NCI-H2107 (cell line): ENCODE measurements around the gene SWAP70.
A peak's percentile ranks its signal among the peaks of the same experiment; 100 is the strongest.

Source experiments
- DNase-seq: peaks from one replicate; lab custom pipeline; 2025; lab: John Stamatoyannopoulos, UW

Gene SWAP70

GRCh38 chr11:9651899-9652748 is 11.8 kb upstream of the SWAP70 start:
- DNase-seq = no peak

GRCh38 chr11:9653871-9654270 is 10.0 kb upstream of the SWAP70 start:
- DNase-seq = no peak

- DNase-seq = no peak
These were observed 7.0 kb upstream of the SWAP70 start for GRCh38 chr11:9656864-9657263.

DNA sequence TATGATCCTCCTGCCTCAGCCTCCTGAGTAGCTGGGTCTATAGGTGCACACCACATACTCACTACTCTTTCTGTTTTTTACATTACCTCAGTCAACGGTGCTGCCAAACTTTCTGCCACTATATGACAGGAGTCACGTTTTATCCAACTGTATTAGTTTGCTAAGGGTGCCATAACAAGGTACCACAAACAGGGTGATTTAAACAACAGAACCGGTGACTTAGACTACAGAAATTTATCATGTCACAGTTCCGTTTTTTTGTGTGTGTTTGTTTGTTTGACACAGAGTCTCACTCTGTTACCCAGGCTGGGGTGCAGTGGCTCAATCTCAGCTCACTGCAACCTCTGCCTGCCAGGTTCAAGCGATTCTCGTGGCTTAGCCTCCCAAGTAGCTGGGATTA is 6.3 kb upstream of the SWAP70 start:
- no peak for DNase-seq

DNA sequence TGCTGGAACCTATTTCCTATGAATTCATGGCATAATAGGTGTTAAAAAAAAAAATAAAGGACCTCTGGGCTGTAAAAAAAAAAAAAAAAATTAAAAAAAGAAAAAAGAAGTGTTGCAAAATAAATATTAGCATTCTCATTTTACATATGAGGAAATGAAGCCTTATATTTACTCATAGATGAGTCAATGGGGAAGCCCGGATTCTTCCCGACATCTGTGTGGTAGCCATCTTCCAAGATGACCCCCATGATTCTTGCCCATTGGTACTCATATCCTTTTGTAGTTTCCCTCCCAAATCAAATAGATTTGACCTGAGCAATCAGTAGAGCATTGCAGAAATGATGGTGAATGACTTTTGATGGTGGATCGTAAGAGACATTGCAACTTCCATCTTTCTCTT is 3.0 kb upstream of the SWAP70 start:
- DNase-seq = no peak

DNA sequence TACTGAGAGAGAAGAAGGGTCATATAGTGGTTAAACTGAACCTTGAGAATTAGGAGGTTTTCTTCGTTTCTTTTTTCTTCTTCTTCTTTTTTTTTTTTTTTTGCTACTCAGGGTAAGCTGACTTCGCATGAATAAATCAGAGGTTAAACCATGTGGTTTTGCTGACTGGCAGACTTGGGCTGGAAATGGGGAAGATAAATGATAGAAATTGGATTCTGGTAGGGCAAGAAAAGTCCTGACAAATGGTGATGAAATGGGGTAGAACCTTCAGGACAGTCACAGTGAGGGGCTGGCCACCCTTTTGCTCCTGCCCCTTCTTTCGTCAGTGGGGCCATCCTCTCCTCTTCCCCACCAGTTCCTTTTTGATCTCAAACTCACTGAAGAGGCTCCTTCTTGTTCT is 1.6 kb upstream of the SWAP70 start:
- DNase-seq = no peak

GRCh38 chr11:9664276-9665171 is 647 bp downstream of the SWAP70 start:
- peak; percentile 9 for DNase-seq

GRCh38 chr11:9665749-9666148 is 1.9 kb downstream of the SWAP70 start:
- no peak for DNase-seq

DNA sequence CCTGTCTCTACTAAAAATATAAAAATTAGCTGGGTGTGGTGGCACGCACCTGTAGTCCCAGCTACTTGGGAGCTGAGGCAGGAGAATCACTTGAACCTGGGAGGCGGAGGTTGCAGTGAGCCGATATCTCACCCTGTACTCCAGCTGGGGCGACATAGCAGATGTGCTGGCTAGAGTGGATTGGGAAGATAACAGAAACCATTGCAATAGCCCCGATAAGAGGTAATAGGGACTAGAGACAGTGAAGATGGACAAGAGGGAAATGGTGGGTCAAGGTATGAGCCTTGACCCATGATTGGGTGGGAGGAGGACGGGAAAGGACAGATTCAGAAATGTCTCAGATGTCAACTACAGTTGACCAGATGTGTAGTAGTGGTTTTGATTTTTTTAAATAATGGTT is 6.1 kb downstream of the SWAP70 start:
- DNase-seq = no peak

DNA sequence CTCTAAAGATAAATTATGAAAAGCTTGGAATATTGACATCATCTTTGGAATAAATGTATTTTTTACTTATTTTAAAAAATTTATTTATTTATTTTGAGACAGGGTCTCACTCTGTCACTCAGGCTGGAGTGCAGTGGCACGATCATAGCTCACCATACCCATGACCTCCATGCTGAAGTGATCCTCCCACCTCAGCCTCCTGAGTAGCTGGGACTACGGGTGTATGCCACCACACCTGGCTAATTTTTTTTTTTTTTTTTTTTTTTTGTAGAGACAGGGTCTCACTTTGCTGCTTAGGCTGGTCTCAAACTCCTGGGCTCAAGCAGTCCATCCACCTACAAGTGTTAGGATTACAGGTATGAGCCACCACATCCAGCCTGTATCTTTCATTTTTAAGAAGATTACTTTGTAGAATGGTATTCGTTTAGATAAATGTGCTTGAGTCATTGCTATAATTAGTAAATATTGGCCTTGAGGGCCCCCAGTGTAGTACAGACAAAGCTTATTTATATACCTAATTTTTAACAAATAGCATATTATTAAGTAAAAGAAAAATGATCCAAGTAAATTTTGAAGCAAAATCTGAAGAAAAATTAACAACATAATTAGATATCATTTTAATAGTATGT is 8.5 kb downstream of the SWAP70 start:
- DNase-seq = no peak

DNA sequence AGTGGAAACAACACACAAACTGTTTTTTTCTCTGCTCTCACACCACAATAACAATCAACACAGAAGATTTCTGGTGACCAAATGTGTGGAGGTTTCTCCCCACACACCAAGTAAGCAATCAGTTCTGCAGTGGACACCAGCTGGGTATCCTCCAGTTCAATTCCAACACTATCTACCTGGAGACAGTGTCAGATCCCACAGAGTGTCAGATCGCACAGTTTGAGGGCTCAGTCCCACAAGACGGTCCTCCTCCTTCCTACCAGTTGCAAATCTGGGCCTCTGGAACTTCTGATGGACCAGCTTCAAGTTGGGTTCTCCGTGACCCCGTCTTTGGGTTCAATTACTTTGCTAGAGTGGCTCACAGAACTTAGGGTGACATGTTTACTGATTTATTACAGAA is 9.0 kb downstream of the SWAP70 start:
- DNase-seq = no peak

DNA sequence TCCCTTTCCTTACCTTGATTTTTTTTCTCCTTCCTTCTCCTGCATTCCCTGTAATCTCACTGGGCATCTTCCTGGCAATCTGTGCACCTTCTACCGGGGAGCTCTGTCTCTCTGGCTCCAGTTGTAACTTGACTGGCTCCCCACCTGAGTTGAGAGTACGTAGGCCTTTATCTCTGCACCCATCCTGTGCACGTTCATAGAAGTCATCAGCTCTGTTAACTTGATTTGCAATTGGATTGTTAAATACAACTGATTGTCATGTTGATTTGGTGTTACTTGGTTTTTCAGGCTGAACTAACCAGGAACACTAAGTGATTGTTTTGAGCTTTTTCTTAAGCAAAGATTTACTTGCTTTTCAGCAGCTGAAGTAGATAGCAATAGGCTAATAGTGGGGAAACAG is 11.8 kb downstream of the SWAP70 start:
- no peak for DNase-seq

DNA sequence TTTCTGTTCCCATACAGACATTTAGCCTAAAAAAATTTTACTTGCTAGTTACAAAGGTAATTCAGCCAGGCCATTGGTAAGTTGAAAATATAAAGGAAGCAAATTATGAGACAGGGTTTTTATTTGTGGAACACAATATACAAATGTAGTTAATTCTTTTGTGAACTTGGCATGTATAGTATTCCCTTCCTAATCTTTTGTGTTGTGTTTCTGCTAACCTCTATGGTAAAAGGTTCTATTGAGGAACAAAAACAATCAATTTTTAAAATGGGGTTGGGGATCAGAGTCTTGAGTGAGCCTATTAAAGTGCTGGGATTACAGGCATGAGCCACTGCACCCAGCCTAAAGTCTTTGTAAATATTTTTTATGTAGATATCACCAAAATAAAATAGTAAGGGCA is 14.1 kb downstream of the SWAP70 start:
- no peak for DNase-seq

DNA sequence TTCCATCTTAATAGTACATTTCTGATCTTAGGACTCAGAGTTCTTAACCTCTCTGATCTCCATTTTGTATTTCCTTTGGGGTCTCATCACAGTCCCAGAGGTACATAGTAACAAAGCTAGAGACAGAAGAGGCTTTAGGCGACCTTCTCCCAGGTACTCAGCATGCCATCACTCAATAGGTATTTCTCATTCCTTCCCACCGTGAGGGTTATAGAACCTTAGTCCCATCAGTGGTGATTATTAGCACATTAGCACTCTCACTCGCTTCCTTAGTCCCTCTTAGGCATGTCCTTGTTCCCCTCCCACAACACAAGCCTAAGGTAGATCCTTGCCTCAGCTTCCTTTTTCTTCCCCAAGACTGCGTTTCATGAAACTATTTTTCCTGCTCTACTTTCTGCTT is 14.7 kb downstream of the SWAP70 start:
- DNase-seq = no peak

GRCh38 chr11:9680028-9680427 is 16.2 kb downstream of the SWAP70 start:
- DNase-seq = no peak

DNA sequence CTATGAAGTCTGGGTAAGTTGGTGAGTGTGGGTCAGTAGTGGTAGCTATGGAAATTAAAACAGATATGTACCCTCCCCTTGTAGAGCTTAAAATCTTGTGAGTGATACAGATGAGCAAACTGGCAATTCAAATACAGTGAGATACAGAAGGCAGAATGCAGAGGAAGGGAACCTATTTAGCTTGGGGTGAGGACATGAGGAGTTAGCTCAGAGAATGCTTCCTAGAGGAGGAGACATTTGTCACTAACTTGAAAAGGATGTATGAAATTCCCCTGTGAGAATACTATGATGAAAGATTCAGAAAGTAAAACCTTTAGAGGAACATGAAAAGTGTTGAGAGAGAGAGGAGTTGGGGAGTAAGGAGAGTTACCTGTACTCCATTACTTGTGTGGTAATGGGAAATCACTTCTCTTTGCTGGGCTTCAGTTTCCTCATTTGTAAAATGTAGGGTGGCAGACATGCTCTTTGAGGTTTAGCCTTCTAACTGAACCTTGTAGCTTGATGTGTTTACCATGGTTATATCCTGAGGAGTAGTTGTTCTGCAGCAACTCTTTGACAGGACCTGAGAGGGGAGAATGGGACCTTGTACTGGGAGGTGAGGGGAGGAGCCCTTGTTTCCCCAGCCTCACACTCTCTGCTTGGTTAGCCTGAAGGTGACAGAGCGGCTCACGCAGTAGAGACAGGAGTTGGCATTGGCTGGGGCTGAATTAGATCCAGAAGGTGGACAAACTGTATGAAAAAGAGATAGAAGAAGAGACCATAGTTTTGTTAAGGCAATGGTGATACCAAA is 17.9 kb downstream of the SWAP70 start:
- no peak for DNase-seq

DNA sequence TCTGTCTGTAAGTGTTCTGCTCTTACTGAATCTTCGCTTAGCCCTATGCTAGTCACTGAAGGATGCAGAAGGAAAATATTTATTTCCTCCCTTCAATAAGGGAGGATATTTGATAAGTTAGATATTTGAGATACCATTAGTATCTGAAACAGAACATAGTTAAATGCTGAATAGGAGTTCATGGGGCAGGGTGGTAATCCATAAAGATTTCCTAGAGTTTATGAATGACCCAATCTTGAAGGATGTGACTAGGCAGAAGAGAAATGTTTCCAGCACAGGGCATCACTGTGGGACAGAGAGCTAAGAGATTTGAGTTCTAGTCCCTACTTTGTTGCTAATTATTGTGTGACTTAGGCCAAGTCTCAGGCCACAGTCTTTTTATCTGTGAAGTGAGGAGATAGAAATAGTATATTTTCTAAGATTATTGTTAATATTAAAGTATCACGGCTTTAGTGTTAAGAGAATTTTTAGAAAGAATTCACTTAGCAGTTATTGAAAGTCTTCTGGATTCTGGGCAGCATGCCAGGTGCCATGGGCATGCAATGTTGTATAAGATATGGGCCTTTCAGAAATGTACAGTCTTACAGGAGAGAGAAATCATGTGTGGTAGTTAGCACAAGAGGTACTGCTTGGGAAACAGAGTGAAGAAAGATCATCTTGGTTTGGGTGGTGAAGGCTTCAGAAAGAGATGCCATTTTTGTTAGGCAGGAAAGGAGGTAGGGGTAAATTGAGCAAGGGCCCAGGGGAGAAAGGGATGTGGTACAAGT is 24.0 kb downstream of the SWAP70 start:
- DNase-seq = no peak

DNA sequence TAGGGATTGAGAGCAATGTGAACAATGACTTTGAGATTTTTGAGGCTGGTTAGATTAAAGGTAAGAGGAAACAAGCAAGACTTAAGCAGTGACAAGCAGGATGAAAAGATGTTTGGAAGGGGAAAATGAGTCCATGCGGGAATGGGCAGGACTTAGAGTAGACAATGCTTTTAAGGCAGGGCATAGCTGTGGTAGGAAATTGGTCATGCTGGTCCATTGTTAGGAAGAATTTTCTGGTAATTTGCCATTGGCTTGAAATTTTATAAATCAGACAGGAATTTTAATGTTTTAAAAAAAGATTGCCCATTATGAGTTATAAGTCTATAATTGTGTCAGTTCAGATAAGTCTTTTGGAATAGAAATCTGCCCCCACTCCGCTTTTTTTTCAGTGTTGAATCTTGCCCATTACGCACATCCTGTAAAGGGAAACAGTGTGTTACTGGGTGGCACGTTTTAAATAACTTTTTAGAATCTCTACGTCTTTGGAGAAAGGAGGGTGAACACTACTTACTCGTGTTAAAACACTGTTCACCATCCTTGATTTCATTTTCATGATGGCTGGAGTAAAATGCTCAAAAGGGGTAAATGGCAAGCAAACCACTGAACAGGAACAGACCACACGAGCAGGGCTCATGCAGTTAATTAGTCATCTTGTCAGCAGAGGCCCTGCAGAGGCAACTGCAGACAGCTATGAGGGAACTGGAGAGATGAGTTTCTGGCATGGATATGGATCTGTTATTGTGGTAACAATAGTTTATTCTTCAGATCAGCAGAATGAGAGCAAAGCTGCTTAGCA is 25.0 kb downstream of the SWAP70 start:
- no peak for DNase-seq

DNA sequence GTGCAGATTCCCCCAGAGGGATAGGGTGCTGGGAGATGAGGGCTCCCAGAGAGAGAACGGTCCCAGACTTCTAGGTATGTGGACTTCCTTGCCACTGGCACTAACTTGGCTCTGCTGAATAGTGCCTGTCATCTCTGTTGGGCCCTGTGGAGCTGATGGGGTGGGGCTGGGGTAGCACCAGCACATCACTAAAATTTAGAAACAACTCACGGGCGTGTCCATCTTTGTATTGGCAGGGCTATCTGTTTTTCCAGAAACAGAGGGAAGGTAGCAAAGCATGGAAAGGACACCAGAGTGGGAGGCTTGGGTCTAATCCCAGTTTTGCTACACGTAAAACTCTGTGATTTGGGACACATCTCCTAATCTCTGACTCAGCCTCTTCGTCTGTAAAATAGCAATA is 25.8 kb downstream of the SWAP70 start:
- no peak for DNase-seq

DNA sequence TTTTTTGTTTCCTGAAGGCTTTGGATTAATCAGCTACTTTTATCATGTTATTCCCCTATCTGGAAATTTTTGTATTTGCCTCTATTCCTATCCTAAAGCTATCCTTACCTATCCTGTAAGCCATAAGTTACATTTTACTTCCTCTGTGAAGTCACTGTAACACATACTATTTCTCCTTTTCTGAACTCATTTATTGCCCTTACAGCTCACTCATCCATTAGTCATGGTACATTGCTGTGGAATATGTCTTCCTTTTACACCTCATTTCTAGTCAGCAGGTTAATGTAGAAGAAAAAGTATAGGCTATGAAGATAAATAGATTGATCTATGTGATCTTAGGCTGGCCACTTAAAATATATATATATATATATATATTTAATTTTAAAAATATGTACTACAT is 28.0 kb downstream of the SWAP70 start:
- DNase-seq = no peak
